ENCODE data around the gene AKT2.

AKT2 gene

GRCh38 chr19:40236026-40236355, 49.2 kb downstream of the AKT2 start:
- no peak overlapping the region for H3K4me3 ChIP-seq (ENCODE audit: low read length)
- no peak for TF ChIP-seq CTCF (IDR thresholded peaks at IDR 0.05; ENCODE audit: insufficient read depth, low read depth, low read length, missing control alignments)
- DNase-seq (ENCODE audit: low read depth): no peak

DNA sequence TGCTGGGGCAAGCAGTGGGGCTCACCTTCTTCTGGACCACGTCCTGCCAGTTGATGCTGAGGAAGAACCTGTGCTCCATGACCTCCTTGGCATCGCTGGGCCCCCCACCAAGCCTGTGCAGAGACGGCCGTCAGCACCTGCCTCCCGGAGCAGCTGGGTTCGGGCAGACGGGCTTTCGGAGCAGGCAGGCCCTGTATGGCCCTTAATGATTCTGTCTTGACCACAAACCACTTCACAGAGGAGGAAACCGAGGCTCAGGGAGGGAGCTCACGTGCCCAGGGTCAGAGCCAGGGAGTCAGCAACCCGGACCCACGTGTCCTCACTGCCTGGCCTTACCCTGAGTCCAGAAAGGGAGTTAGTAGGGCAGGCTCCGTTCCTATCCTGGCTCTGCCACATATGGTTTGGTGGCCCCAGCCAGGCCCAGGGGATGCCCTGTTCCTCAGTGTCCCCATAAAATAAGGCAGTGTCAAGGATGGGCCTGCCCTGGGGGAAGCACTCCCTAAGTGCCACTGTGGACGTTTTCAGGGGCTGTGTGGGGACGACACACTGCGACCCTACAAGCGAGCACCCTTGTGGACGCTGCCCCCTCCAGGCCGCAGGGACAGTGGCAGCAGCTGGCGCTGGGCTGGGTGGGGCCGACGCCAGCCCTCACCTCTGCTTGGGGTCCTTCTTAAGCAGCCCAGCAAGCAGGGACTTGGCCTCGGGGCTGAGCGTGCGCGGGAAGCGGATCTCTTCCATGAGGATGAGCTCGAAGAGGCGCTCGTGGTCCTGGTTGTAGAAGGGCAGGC, 49.7 kb downstream of the AKT2 start:
- no peak for TF ChIP-seq CTCF (IDR thresholded peaks at IDR 0.05; ENCODE audit: insufficient read depth, low read depth, low read length, missing control alignments)
- H3K4me3 ChIP-seq (ENCODE audit: low read length): no peak overlapping the region
- no peak for DNase-seq (ENCODE audit: low read depth)

- H3K4me3 ChIP-seq (ENCODE audit: low read length): no peak overlapping the region
- DNase-seq (ENCODE audit: low read depth): no peak
- no peak for TF ChIP-seq CTCF (IDR thresholded peaks at IDR 0.05; ENCODE audit: insufficient read depth, low read depth, low read length, missing control alignments)
Measured at GRCh38 chr19:40234429-40235237, 50.5 kb downstream of the AKT2 start.

GRCh38 chr19:40233811-40234389, 51.2 kb downstream of the AKT2 start:
- no peak for TF ChIP-seq CTCF (IDR thresholded peaks at IDR 0.05; ENCODE audit: insufficient read depth, low read depth, low read length, missing control alignments)
- H3K4me3 ChIP-seq (ENCODE audit: low read length): no peak overlapping the region
- no peak for DNase-seq (ENCODE audit: low read depth)

DNA sequence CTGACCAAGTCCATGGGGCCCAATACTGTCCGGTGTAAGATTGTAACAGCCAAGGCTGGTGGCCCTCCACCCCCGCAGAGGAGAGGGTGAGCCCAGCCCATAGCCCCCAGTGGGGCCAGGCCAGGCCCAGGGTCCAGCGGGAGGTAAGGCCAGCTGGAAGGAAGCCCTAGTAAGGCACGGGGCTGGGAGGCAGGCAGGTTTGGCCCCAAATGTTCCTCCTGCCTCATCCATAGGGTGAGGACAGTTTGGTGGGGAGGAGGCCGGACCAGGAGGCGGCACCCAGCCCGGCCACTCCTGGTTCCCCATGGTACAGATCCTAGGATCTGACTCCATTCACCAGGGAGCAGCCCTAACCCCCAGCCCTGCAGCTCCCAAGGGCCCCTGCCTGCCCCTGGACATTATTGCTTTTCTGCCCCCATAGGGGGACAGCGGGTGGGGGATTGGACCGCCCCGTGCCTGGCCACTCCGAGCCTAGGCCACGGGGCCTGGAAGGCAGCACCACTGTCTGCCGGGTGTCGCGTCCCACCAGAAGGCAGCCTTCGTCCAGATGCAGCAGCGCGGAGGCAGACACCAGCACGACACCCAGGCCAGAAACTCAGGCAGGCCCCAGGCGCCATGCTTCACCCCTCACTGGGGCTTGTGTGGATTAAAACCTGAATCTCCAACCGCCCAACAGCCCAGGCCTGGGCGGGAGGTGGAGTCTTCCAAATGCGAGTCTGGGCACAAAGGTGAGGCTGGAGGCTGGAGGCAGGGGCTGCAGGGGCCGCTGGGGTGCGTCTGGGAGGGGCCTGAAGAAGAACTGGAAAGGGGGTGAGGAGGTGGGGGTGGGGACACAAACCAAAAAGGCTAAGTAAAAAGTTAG, 52.0 kb downstream of the AKT2 start:
- no peak for DNase-seq (ENCODE audit: low read depth)
- no peak overlapping the region for H3K4me3 ChIP-seq (ENCODE audit: low read length)
- TF ChIP-seq CTCF (IDR thresholded peaks at IDR 0.05; ENCODE audit: insufficient read depth, low read depth, low read length, missing control alignments): no peak

- no peak overlapping the region for H3K4me3 ChIP-seq (ENCODE audit: low read length)
- DNase-seq (ENCODE audit: low read depth): no peak
- TF ChIP-seq CTCF (IDR thresholded peaks at IDR 0.05; ENCODE audit: insufficient read depth, low read depth, low read length, missing control alignments): no peak
Measured at GRCh38 chr19:40232479-40232878, 52.7 kb downstream of the AKT2 start.
